HCT116 (cell line): Measurements from ENCODE around the gene ENTPD6. TPM values are rescaled to one million over a fixed set of nuclear protein-coding genes. Genes with fewer than 3 reads are reported as not detected.

Experiments used
- ATAC-seq: fragments of 200-7000 bp; cut with Tn5 transposase; 2 replicates; pipeline ENCODE4 v1.9.1; 2020; ENCODE audit warnings: mild to moderate bottlenecking, moderate library complexity
- Bru-seq: library from RNA; stranded (reverse); fragments of 400-500 nt; gene quantifications from one replicate; lab custom pipeline; 2021; lab: Mats Ljungman, UMichigan
- BruChase-seq, 2 experiments: library from RNA; stranded (reverse); fragments of 400-500 nt; gene quantifications; one replicate each; lab custom pipeline; 2021; lab: Mats Ljungman, UMichigan
- BruUV-seq: library from RNA; stranded (reverse); fragments of 400-500 nt; replicated peaks from 2 replicates; lab custom pipeline; 2021; lab: Mats Ljungman, UMichigan
- CTCF ChIA-PET: fragments of 300-600 bp; sonication (Branson Sonifier 250); formaldehyde crosslinking; loops from one replicate; lab custom pipeline; 2021; ENCODE audit warnings: antibody characterized with exemption; lab: Charles Lee
- POLR2A ChIA-PET: fragments of 300-600, 350-600 bp; sonication (Branson Sonifier 250); formaldehyde crosslinking; loops from one replicate; lab custom pipeline; 2021; ENCODE audit warnings: antibody characterized with exemption; lab: Charles Lee
- RAD21 ChIA-PET, 2 experiments: fragments of 300-600 bp; sonication (Branson Sonifier 250); formaldehyde crosslinking; loops; one replicate each; lab custom pipeline; 2023; ENCODE audit warnings: low total read pairs in 2 of 2; ENCODE audit not compliant: uncharacterized antibody in 2 of 2, unreplicated experiment in 2 of 2, low non-redundant PET in 1 of 2; lab: Charles Lee
- DNase-seq: peaks from one replicate; pipeline ENCODE4 v3.0.0-alpha.2; 2010; ENCODE audit warnings: low read depth, low spot score
- H2AFZ ChIP-seq: fragments of 200-600 bp; shearing (Covaris generic), sonication (generic); 2 replicates; pipeline ENCODE4 v1.6.1; 2017; ENCODE audit warnings: low read depth, mixed run types, mixed read lengths, antibody characterized with exemption, low read length; ENCODE audit not compliant: poor library complexity, severe bottlenecking
- H3K27ac ChIP-seq: 2 replicates; pipeline ENCODE4 v1.5.1; 2012; ENCODE audit warnings: low read depth, low read length
- H3K27me3 ChIP-seq: fragments of 200-600 bp; sonication (generic); 2 replicates; pipeline ENCODE4 v1.6.1; 2016; ENCODE audit warnings: mixed run types, low read length, mixed read lengths; ENCODE audit not compliant: insufficient read depth
- H3K36me3 ChIP-seq, 2 experiments: fragments of 200-500 bp in 1 of 2; fragments of 200-600 bp in 1 of 2; sonication (Bioruptor generic) in 1 of 2; sonication (generic) in 1 of 2; 2 replicates each; pipeline versions ENCODE4 v1.5.1 to v1.6.1; 2014 to 2016; ENCODE audit warnings: low read length in 2 of 2, inconsistent platforms in 1 of 2, mixed read lengths in 1 of 2, mixed run types in 1 of 2; ENCODE audit not compliant: insufficient read depth in 2 of 2, control insufficient read depth in 1 of 2
- H3K4me1 ChIP-seq, 2 experiments: fragments of 200-600 bp in 1 of 2; sonication (generic) in 1 of 2; 2 replicates each; pipeline versions ENCODE4 v1.5.1 to v1.6.1; 2012 to 2017; ENCODE audit warnings: low read length in 2 of 2, inconsistent platforms in 1 of 2, mild to moderate bottlenecking in 1 of 2, mixed read lengths in 1 of 2, mixed run types in 1 of 2, moderate library complexity in 1 of 2; ENCODE audit not compliant: insufficient read depth in 2 of 2, control insufficient read depth in 1 of 2
- H3K4me2 ChIP-seq: fragments of 200-600 bp; sonication (generic); 2 replicates; pipeline ENCODE4 v1.6.1; 2017; ENCODE audit warnings: mixed run types, low read length, mixed read lengths
- H3K4me3 ChIP-seq, 2 experiments: fragments of 200-600 bp in 1 of 2; sonication (generic) in 1 of 2; replicated peaks in 1 of 2; 2 replicates each; pipeline ENCODE4 v1.5.1; 2011 to 2016; ENCODE audit warnings: low read length in 2 of 2, control low read depth in 1 of 2, low read depth in 1 of 2, mild to moderate bottlenecking in 1 of 2, mixed read lengths in 1 of 2, mixed run types in 1 of 2
- H3K79me2 ChIP-seq: fragments of 200-600 bp; sonication (generic); 2 replicates; pipeline ENCODE4 v1.6.1; 2017; ENCODE audit warnings: mild to moderate bottlenecking, mixed run types, low read length, moderate library complexity, mixed read lengths; ENCODE audit not compliant: insufficient read depth
- H3K9ac ChIP-seq: fragments of 200-600 bp; sonication (generic); 2 replicates; pipeline ENCODE4 v1.6.1; 2016; ENCODE audit warnings: low read length, mixed read lengths
- H3K9me2 ChIP-seq: fragments of 200-600 bp; sonication (generic), shearing (Covaris generic); 2 replicates; pipeline ENCODE4 v1.6.1; 2017; ENCODE audit warnings: mixed run types, mild to moderate bottlenecking, moderate library complexity; ENCODE audit not compliant: insufficient read depth
- H3K9me3 ChIP-seq, 2 experiments: fragments of 200-500 bp in 1 of 2; fragments of 200-600 bp in 1 of 2; sonication (Bioruptor generic) in 1 of 2; sonication (generic) in 1 of 2; 2 replicates each; pipeline ENCODE4 v1.6.1; 2014 to 2017; ENCODE audit warnings: low read length in 2 of 2, mixed read lengths in 2 of 2, inconsistent platforms in 1 of 2, low read depth in 1 of 2, mild to moderate bottlenecking in 1 of 2, mixed run types in 1 of 2, moderate library complexity in 1 of 2; ENCODE audit not compliant: control insufficient read depth in 1 of 2, insufficient read depth in 1 of 2
- H4K20me1 ChIP-seq: fragments of 200-600 bp; sonication (generic), shearing (Covaris generic); 2 replicates; pipeline ENCODE4 v1.6.1; 2017; ENCODE audit warnings: mixed run types, mild to moderate bottlenecking, moderate library complexity; ENCODE audit not compliant: insufficient read depth
- CBX3 ChIP-seq: IDR thresholded peaks from 2 replicates; pipeline ENCODE4 v1.6.1; 2012; ENCODE audit warnings: low read depth
- CEBPB ChIP-seq: IDR thresholded peaks from 2 replicates; pipeline ENCODE4 v1.6.1; 2012; ENCODE audit warnings: low read depth
- EGR1 ChIP-seq: IDR thresholded peaks from 2 replicates; pipeline ENCODE4 v1.6.1; 2012; ENCODE audit warnings: low read depth
- ELF1 ChIP-seq: IDR thresholded peaks from 2 replicates; pipeline ENCODE4 v1.6.1; 2012; ENCODE audit warnings: low read depth, borderline replicate concordance
- EZH2 ChIP-seq: fragments of 200-600 bp; sonication (generic); IDR thresholded peaks from 2 replicates; pipeline ENCODE4 v1.6.1; 2017; ENCODE audit warnings: antibody characterized with exemption, mixed run types
- EZH2phosphoT487 ChIP-seq: fragments of 200-600 bp; IDR thresholded peaks from 2 replicates; pipeline ENCODE4 v1.6.1; 2018; ENCODE audit warnings: antibody characterized with exemption, borderline replicate concordance
- JUND ChIP-seq: IDR thresholded peaks from 2 replicates; pipeline ENCODE4 v1.6.1; 2012
- POLR2A ChIP-seq: IDR thresholded peaks from 2 replicates; pipeline ENCODE4 v1.7.0; 2011; ENCODE audit warnings: borderline replicate concordance; ENCODE audit not compliant: insufficient read depth, insufficient read length; ENCODE audit errors: extremely low read depth
- RAD21 ChIP-seq: IDR thresholded peaks from 2 replicates; pipeline ENCODE4 v1.6.1; 2012; ENCODE audit warnings: low read depth, mild to moderate bottlenecking
- SIN3A ChIP-seq: IDR thresholded peaks from 2 replicates; pipeline ENCODE4 v1.6.1; 2012; ENCODE audit warnings: low read depth
- SP1 ChIP-seq: IDR thresholded peaks from 2 replicates; pipeline ENCODE4 v1.6.1; 2012; ENCODE audit warnings: low read depth
- ZNF274 ChIP-seq: fragments of 200-500 bp; sonication (Bioruptor generic); IDR thresholded peaks from 2 replicates; pipeline ENCODE4 v1.6.1; 2014; ENCODE audit warnings: mild to moderate bottlenecking, low read depth, low read length, inconsistent platforms
- intact Hi-C: fragments of 100-400 bp; cut with micrococcal nuclease; formaldehyde crosslinking; loops from 2 replicates; pipeline ENCODE4 v1.10.0; 2022
- long read RNA-seq: library from polyadenylated mRNA; unstranded; transcript quantifications from one replicate; pipeline ENCODE4 v2.0.0, GENCODE V29; 2021; ENCODE audit not compliant: unreplicated experiment
- polyA plus RNA-seq: library from polyadenylated mRNA; unstranded; fragments of >200 nt; gene quantifications from 2 replicates; pipeline ENCODE4 v1.2.1, GENCODE V29; 2012; ENCODE audit warnings: missing spikeins
- total RNA-seq: library from RNA; stranded (reverse); gene quantifications from one replicate; pipeline ENCODE4 v1.2.1, GENCODE V29; 2021; ENCODE audit not compliant: unreplicated experiment
- TF ChIP-seq, protein P1 (sequence below): IDR thresholded peaks from 2 replicates; pipeline ENCODE4 v1.6.1; 2012
- TF ChIP-seq, protein P2 (sequence below): IDR thresholded peaks from 2 replicates; pipeline ENCODE4 v1.6.1; 2012; ENCODE audit warnings: low read depth
- TF ChIP-seq, protein P3 (sequence below), 3 experiments: fragments of 200-600 bp in 1 of 3; sonication (generic) in 1 of 3; IDR thresholded peaks in 2 of 3; conservative IDR thresholded peaks in 1 of 3; 2 replicates each; pipeline ENCODE4 v1.5.1; 2012 to 2017; ENCODE audit warnings: low read depth in 2 of 3, low read length in 2 of 3, antibody characterized with exemption in 1 of 3, borderline replicate concordance in 1 of 3, control low read depth in 1 of 3, mild to moderate bottlenecking in 1 of 3, mixed read lengths in 1 of 3, mixed run types in 1 of 3, moderate library complexity in 1 of 3; ENCODE audit not compliant: insufficient read depth in 1 of 3

ENTPD6 gene
- total RNA-seq = 89.2 TPM
- polyA plus RNA-seq = 85.5 and 101 TPM in 2 replicates
- percentile 84 among the genes with signal in this experiment for Bru-seq, nascent RNA
- percentile 86 among the genes with signal in this experiment for BruChase-seq, experiment 1, labeled RNA remaining after a 6-hour chase
- percentile 87 among the genes with signal in this experiment for BruChase-seq, experiment 2, labeled RNA remaining after a 2-hour chase
- long read RNA-seq, transcript ENTPD6-217 (4 exons, 2,588 nt) = minor isoform, 5 of 262 reads
- long read RNA-seq, transcript ENTPD6-201 (14 exons, 2,708 nt) = major isoform, 26 of 262 reads
- long read RNA-seq, transcript ENTPD6-202 (15 exons, 2,766 nt) = minor isoform, 21 of 262 reads
- long read RNA-seq, transcript ENTPD6-203 (15 exons, 2,750 nt) = minor isoform, 25 of 262 reads
- long read RNA-seq, partial matches to known transcripts = 36 of 262 reads
- long read RNA-seq, other reads (novel, unspliced or antisense) = 143 of 262 reads

DNA sequence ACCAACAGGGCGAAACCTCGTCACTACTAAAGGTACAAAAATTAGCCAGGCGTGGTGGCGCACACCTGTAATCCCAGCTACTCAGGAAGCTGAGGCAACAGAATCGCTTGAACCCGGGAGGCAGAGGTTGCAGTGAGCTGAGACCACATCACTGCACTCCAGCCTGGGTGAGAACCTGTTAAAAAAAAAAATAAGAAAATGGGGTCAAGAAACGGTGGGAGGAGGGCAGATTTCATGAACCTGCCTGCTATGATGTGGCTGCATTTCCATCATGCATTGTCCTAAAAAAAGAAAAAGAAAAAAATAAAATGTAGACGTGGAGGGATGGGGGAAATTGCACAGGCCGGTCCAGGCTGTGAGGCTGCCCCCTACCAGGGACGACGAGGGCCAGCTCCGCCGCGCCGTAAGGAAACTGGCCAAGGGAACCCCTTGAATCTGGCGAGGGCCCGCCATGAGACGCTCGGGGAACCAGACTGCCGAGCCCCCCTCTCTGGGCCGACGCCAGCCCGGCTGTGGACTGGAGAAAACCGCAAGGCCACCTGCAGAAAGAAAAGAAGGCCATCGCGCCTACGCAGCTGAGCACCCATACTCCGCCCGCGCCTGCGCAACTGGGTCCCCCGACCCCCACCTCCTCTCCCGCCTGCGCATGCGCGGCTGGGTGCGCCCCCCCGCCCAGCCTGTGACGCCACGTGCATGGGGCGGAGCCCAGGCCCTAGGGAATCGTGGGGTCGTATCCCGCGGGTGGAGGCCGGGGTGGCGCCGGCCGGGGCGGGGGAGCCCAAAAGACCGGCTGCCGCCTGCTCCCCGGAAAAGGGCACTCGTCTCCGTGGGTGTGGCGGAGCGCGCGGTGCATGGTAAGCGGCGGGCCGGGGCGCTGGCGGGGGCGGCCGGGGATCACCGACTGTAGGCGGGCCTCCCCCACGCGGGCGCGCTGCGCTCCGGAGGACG is at the start of gene ENTPD6:
TSS of gene ENTPD6 (plus strand) at position 699 of the 948 bp plus-strand sequence. CDS start 10,825 bp downstream, outside the sequence.
- BruUV-seq = TSS peak; percentile 91
- Histone ChIP-seq H3K9ac (peak within 1 kb of the TSS; percentile 93), H3K4me3 (peak within 1 kb of the TSS; percentile 74 to 99), H2AFZ (no peak within 1 kb of the TSS), H3K9me3 (no peaks in the 10 kb centered on the region), H3K36me3 (no peaks in the 10 kb centered on the region), H3K27me3 (no peaks in the 10 kb centered on the region), H3K27ac (peak within 1 kb of the TSS; percentile 80), H3K4me1 (peaks cover 9 to 25% of the 10 kb centered on the region in 2 experiments; a peak in 3 of 4 replicates), H3K79me2 (peaks cover 42% of the 10 kb centered on the region), H3K9me2 (no peaks in the 10 kb centered on the region), H3K4me2 (peak within 1 kb of the TSS; percentile 97), H4K20me1 (no peaks in the 10 kb centered on the region)
- DNase-seq (peak; percentile 61), ATAC-seq (peak; percentile 82)
- intact Hi-C loops = loop anchor here (5.0 to 10.0 kb wide), 2 partner anchors 203 to 1560 kb away; partner anchors contain the start of genes APMAP and CST3
- RAD21 ChIA-PET = no interaction called here
- POLR2A ChIA-PET = interaction anchor here (0.9 to 1.9 kb wide), 2 partner anchors 37 to 52 kb away, joined by 3 to 7 read pairs; partner anchors contain the start of gene PYGB
- CTCF ChIA-PET = interaction anchor here (0.7 kb wide), 1 partner anchor 51 kb away, joined by 3 read pairs; no protein-coding TSS in a partner anchor
- peak; percentile 16; the same call in 1 of the 2 replicates for TF ChIP-seq SIN3A
- TF ChIP-seq, protein P1, sequence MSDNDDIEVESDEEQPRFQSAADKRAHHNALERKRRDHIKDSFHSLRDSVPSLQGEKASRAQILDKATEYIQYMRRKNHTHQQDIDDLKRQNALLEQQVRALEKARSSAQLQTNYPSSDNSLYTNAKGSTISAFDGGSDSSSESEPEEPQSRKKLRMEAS = peak; percentile 76
- no peak for TF ChIP-seq ELF1
- TF ChIP-seq, protein P2, sequence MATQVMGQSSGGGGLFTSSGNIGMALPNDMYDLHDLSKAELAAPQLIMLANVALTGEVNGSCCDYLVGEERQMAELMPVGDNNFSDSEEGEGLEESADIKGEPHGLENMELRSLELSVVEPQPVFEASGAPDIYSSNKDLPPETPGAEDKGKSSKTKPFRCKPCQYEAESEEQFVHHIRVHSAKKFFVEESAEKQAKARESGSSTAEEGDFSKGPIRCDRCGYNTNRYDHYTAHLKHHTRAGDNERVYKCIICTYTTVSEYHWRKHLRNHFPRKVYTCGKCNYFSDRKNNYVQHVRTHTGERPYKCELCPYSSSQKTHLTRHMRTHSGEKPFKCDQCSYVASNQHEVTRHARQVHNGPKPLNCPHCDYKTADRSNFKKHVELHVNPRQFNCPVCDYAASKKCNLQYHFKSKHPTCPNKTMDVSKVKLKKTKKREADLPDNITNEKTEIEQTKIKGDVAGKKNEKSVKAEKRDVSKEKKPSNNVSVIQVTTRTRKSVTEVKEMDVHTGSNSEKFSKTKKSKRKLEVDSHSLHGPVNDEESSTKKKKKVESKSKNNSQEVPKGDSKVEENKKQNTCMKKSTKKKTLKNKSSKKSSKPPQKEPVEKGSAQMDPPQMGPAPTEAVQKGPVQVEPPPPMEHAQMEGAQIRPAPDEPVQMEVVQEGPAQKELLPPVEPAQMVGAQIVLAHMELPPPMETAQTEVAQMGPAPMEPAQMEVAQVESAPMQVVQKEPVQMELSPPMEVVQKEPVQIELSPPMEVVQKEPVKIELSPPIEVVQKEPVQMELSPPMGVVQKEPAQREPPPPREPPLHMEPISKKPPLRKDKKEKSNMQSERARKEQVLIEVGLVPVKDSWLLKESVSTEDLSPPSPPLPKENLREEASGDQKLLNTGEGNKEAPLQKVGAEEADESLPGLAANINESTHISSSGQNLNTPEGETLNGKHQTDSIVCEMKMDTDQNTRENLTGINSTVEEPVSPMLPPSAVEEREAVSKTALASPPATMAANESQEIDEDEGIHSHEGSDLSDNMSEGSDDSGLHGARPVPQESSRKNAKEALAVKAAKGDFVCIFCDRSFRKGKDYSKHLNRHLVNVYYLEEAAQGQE = no peak
- no peak for TF ChIP-seq EZH2
- TF ChIP-seq POLR2A = peak; percentile 78
- TF ChIP-seq EZH2phosphoT487 = no peak
- TF ChIP-seq CBX3 = no peak
- no peak for TF ChIP-seq RAD21
- TF ChIP-seq, protein P3, sequence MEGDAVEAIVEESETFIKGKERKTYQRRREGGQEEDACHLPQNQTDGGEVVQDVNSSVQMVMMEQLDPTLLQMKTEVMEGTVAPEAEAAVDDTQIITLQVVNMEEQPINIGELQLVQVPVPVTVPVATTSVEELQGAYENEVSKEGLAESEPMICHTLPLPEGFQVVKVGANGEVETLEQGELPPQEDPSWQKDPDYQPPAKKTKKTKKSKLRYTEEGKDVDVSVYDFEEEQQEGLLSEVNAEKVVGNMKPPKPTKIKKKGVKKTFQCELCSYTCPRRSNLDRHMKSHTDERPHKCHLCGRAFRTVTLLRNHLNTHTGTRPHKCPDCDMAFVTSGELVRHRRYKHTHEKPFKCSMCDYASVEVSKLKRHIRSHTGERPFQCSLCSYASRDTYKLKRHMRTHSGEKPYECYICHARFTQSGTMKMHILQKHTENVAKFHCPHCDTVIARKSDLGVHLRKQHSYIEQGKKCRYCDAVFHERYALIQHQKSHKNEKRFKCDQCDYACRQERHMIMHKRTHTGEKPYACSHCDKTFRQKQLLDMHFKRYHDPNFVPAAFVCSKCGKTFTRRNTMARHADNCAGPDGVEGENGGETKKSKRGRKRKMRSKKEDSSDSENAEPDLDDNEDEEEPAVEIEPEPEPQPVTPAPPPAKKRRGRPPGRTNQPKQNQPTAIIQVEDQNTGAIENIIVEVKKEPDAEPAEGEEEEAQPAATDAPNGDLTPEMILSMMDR (IDR thresholded peaks at IDR 0.05 in 2 of 3, conservative IDR thresholded peaks at IDR 0.05 in 1 of 3; ENCODE audit: borderline replicate concordance in 1 of 3, insufficient read depth in 1 of 3, low read depth in 2 of 3, low read length in 2 of 3) = peak in 2 of 3 experiments; percentile 12; a peak in 1 of 6 replicates
- TF ChIP-seq SP1 = no peak
- TF ChIP-seq CEBPB = no peak
- no peak for TF ChIP-seq JUND
- TF ChIP-seq ZNF274 = no peak
- peak; percentile 79 for TF ChIP-seq EGR1
